Activated T-helper 2 cell treated with anti-CD3 and anti-CD28 coated beads, Interferon-gamma antibody, Interleukin-2, Interleukin-4, amounts not matched to agents 10 μg/mL and 5 μg/mL and 100 μg/mL, durations not matched to agents 14 hours and 24 hours and 36 hours (primary cell): ENCODE measurements around the gene MRPL17. TPM values are rescaled to one million over a fixed set of nuclear protein-coding genes. Genes with fewer than 3 reads are reported as not detected.

ENCODE experiments used
- DNase-seq: peaks from one replicate; pipeline ENCODE4 v3.0.0; 2021; ENCODE audit warnings: low spot score
- H3K27ac Mint-ChIP-seq: one replicate; pipeline ENCODE4 v1.8.0; 2021; ENCODE audit warnings: mixed read lengths
- H3K27me3 Mint-ChIP-seq: one replicate; pipeline ENCODE4 v1.8.0; 2021; ENCODE audit warnings: low read depth, mixed read lengths
- H3K36me3 Mint-ChIP-seq: one replicate; pipeline ENCODE4 v1.8.0; 2021; ENCODE audit warnings: low read depth, mixed read lengths
- H3K4me1 Mint-ChIP-seq: one replicate; pipeline ENCODE4 v1.8.0; 2021; ENCODE audit warnings: low read depth, mixed read lengths
- H3K4me3 Mint-ChIP-seq: one replicate; pipeline ENCODE4 v1.8.0; 2021; ENCODE audit warnings: low read depth, mild to moderate bottlenecking, moderate library complexity, mixed read lengths
- H3K9me3 Mint-ChIP-seq: one replicate; pipeline ENCODE4 v1.8.0; 2021; ENCODE audit warnings: mixed read lengths
- intact Hi-C: fragments of 100-400 bp; cut with micrococcal nuclease; formaldehyde crosslinking; loops from one replicate; pipeline ENCODE4 v1.15.1; 2023
- total RNA-seq: library from RNA; stranded (reverse); gene quantifications from 2 replicates; pipeline ENCODE4 v1.2.3, GENCODE V29; 2022

The MRPL17 gene
- total RNA-seq, 1 donor from 2014 or later, result 108 TPM

DNA sequence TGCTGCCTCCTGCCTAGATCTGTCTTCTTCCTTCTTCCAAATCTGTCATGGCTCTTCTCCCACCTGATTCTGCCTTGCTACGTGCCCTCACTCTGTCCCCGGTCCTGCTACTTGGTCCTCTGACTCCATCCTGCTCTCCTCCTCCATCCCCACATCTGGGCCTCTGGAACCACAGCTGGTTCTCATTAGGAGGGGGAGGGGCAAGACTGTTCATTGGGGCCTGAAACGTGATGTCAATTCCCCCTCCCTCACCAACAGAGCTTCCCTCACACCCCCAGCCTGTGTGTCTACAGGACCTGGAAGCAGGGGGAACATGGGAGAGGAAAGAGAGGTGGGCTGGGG is 36.6 kb downstream of the MRPL17 start:
- H3K27me3 Mint-ChIP-seq, result no peaks in the 10 kb centered on the region
- no peak for DNase-seq
- H3K36me3 Mint-ChIP-seq, result no peaks in the 10 kb centered on the region
- intact Hi-C loops, result no loop called here
- H3K4me1 Mint-ChIP-seq, result peaks cover 3% of the 10 kb centered on the region
- no peaks in the 10 kb centered on the region for H3K9me3 Mint-ChIP-seq
- no peak overlapping the region for H3K4me3 Mint-ChIP-seq
- no peak overlapping the region for H3K27ac Mint-ChIP-seq

DNA sequence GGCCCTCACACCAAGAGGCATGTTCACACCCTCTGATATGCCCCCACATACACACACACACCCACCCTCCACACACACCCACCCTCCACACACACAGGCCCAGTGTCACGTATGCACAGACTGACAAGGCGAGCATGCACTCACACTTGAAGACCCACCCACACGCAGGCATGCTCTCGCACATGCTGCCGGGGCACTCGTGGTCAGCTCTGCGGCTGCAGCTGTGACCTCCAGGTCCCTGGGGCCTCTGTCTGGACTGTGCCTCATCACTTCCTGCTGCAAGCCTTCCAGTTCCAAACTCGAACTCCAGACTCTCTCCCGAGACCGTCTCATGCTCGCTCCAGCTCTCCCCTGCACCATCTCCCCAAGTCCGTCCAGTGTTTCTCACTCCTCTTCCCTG is 37.1 kb downstream of the MRPL17 start:
- peaks cover 3% of the 10 kb centered on the region for H3K4me1 Mint-ChIP-seq
- no peaks in the 10 kb centered on the region for H3K9me3 Mint-ChIP-seq
- no peak for DNase-seq
- H3K27me3 Mint-ChIP-seq, result no peaks in the 10 kb centered on the region
- no peaks in the 10 kb centered on the region for H3K36me3 Mint-ChIP-seq
- no peak overlapping the region for H3K27ac Mint-ChIP-seq
- intact Hi-C loops, result no loop called here
- H3K4me3 Mint-ChIP-seq, result no peak overlapping the region

DNA sequence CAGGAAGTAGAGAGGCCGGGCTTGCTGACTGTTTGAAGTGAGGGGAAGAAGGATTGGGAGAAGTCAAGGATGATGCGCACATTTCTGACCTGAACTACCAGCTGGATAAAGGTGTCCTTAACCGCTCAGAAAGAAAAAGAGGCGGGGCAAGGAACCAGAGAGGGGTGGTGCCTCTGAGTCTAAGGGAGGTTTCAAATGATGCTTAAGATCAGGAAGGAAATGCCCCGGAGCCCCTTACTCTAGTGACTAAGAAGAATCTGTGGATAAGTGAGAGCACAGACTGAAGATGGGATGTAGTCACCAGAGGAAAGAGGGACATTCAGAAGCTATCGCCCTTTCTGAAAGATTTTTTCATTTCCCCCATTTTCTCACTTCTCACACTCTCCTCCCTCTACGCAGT is 40.2 kb downstream of the MRPL17 start:
- H3K27me3 Mint-ChIP-seq, result no peaks in the 10 kb centered on the region
- no peaks in the 10 kb centered on the region for H3K9me3 Mint-ChIP-seq
- no peak overlapping the region for H3K27ac Mint-ChIP-seq
- no peak for DNase-seq
- no peaks in the 10 kb centered on the region for H3K36me3 Mint-ChIP-seq
- intact Hi-C loops, result no loop called here
- H3K4me3 Mint-ChIP-seq, result no peak overlapping the region
- H3K4me1 Mint-ChIP-seq, result peaks cover 10% of the 10 kb centered on the region

DNA sequence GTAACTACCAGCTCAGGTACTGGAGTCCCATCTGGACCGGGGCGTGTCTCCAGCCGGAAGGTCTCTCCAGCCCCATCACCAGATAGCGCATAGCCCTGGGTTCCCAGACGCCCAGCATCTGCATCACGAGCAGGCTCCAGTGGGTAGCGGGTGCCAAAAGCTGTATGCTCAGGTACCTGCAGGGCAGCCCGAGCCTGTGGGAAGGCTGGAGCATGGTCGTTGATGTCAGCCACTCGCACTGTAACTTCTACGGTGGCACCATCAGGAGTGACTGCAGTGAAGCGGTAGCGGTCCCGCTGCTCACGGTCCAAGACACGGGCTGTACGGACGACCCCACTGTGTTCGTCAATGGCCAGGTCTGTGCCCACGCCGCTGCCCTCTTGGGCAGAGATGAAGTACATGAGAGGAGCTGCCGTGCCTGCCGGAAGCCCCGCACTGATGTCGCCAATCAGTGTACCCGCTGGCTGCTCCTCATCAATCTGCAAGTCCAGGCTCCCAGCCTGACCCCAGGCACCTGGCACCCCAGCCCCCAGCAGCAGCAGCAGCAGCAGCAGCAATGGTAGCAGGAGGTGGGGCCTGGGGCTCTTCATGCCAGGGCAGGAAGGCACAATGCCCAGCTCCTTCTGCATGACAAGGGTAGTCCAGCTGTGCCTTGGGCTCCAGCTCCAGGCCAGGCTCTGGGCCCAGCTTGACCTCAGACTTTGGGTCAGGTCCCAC is 42.0 kb downstream of the MRPL17 start:
- no peak for DNase-seq
- Mint-ChIP-seq H3K9me3 (no peaks in the 10 kb centered on the region), H3K4me1 (peaks cover 10% of the 10 kb centered on the region), H3K27ac (no peak overlapping the region), H3K4me3 (no peak overlapping the region), H3K36me3 (no peaks in the 10 kb centered on the region), H3K27me3 (no peaks in the 10 kb centered on the region)
- intact Hi-C loops, result no loop called here

DNA sequence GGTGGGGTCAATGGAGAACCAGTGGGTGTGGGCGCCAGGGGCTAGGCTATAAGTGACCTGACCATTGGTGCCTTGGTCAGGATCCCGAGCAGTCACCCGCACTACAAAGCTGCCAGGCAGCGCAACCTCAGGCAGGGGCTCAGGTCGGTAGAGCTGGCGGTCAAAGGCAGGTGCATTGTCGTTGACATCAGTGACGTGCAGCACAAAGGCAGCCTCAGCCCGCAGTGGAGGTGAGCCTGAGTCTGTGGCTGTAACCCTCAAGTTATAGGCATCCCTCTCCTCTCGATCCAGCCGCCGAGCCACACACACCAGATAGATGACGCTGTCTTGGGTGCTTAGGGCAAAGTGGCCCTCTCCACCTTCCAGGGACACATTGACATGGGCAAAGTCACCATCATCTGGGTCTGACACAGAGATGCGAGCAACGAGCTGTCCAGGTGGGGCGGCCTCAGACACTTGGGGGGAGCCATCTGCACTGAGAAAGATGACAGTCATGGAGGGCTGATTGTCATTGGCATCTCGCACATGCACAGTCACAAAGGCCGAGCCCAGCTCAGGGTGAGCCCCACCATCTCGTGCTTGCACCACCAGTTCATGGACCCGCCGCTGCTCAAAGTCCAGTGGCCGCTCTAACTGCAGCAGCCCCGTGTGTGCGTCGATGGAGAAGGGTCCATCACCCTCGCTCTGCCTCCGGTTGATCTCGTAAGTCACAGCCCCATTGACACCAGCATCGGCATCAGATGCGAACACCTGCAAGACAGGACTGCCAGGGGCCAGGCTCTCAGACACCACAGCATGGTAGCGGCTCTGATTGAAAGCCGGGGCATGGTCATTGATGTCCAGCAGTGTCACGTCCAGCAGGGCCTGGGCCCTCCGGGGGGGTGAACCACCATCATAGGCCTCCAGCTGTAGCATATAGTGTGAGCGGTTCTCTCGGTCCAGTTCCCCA is 42.8 kb downstream of the MRPL17 start:
- no peaks in the 10 kb centered on the region for H3K9me3 Mint-ChIP-seq
- no peak overlapping the region for H3K27ac Mint-ChIP-seq
- H3K4me3 Mint-ChIP-seq, result no peak overlapping the region
- no peaks in the 10 kb centered on the region for H3K27me3 Mint-ChIP-seq
- DNase-seq, result no peak
- no peaks in the 10 kb centered on the region for H3K36me3 Mint-ChIP-seq
- H3K4me1 Mint-ChIP-seq, result peaks cover 7% of the 10 kb centered on the region
- intact Hi-C loops, result no loop called here

DNA sequence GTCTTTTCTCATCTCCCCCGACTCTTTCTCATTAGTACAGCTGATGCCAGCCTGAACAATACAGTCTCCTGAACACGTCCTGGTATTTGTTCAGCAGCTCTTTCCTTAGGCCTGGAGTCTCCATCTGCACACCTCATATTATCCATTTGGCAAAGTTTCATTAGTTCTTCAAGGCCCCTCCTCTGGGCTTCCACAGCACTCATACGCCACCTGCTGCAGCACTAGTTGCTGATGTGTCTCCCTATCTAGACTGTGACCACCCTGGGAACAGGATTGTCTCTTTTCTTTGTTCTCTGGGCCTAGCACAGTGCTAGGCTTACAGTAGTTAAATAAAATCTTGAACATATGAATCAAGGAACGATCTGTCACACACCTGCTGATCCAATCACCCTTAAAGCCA is 44.7 kb downstream of the MRPL17 start:
- no peaks in the 10 kb centered on the region for H3K9me3 Mint-ChIP-seq
- no peak for DNase-seq
- peaks cover 7% of the 10 kb centered on the region for H3K4me1 Mint-ChIP-seq

DNA sequence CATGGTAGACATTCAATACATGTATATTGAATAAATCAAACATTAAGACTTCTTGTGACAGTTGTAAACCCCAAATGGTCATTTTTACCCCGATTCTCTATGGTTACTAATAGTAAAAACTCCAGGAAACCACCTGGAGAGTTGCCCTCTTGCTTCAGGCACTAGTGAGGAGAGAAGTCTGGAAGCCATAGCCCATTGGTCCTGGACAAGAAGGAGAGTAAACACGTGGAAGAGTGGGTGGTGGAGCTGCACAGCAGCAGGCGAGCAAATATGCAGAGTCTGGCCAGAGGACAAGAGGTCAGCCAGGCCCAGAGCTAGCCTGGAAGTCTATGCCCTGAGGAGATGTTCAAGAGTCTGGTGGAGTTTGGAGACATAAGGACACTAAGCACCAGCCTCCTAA is 45.3 kb downstream of the MRPL17 start:
- no peak overlapping the region for H3K27ac Mint-ChIP-seq
- H3K9me3 Mint-ChIP-seq, result no peaks in the 10 kb centered on the region
- no peak for DNase-seq
- intact Hi-C loops, result no loop called here
- no peaks in the 10 kb centered on the region for H3K27me3 Mint-ChIP-seq
- no peak overlapping the region for H3K4me3 Mint-ChIP-seq
- H3K4me1 Mint-ChIP-seq, result peaks cover 7% of the 10 kb centered on the region
- no peaks in the 10 kb centered on the region for H3K36me3 Mint-ChIP-seq

More for the DNA sequence above, 44.7 kb downstream of the MRPL17 start:
- Mint-ChIP-seq H3K4me3 (no peak overlapping the region), H3K36me3 (no peaks in the 10 kb centered on the region), H3K27me3 (no peaks in the 10 kb centered on the region), H3K27ac (no peak overlapping the region)
- intact Hi-C loops, result no loop called here

DNA sequence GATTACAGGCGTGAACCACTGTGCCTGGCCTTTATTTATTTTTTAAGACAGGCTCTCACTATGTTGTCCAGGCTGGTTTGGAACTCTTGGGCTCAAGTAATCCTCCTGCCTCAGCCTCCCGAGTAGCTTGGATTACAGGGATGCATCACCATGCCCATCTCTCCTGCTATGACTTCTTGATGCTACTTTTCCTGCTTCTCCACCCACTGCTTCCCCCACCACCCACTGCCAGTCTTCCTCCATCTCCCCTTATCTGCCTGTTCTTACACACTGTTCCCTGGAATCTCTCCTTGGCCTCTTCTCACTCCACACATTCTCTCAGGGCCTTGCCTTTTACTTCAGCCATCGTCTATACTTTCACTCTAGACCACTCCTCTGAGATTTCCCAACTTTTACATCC is 46.7 kb downstream of the MRPL17 start:
- no peak overlapping the region for H3K27ac Mint-ChIP-seq
- no peak for DNase-seq
- intact Hi-C loops, result no loop called here
- H3K27me3 Mint-ChIP-seq, result no peaks in the 10 kb centered on the region
- H3K9me3 Mint-ChIP-seq, result no peaks in the 10 kb centered on the region
- no peak overlapping the region for H3K4me3 Mint-ChIP-seq
- no peaks in the 10 kb centered on the region for H3K36me3 Mint-ChIP-seq
- peaks cover 7% of the 10 kb centered on the region for H3K4me1 Mint-ChIP-seq

DNA sequence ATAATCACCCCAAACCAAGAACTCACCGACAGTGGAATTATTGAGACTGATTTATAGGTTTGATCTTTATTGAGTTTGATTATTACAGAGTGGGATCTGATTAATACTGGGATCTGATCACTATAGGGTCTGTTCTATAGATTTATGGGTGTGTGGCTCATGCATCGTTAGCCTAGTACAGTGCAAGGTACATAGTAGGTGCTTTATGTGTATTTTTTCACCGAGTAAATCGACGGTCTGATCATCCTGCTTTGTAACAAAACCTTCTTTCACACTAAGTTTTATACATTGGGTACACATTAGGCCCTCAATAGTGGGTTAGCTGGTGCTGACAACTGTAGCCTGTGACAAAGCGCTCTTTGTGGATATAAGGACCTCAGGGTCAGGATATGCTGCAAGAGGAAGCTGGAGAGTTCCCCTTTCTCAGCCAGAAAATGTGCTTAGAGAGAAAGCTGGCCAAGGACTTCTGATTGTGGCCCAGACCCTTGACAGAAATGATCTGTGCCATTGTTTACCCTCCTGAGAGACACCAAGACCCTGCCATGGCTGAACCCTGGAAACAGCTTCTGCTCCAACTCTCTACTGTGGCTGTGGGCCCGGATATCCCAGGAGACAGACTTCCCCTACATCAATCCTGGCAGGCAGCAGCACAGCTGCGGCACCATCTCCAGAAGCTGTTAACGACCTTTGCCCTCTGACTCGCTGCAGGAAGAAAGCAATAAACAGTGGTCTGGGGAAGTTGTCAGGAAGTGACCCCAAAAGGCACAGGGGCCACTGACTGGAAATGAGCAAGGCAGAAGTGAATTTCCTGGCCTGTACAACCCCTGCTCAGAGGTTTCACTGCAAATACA is 47.8 kb downstream of the MRPL17 start:
- no peak overlapping the region for H3K27ac Mint-ChIP-seq
- peaks cover 7% of the 10 kb centered on the region for H3K4me1 Mint-ChIP-seq
- no peaks in the 10 kb centered on the region for H3K9me3 Mint-ChIP-seq
- H3K27me3 Mint-ChIP-seq, result no peaks in the 10 kb centered on the region
- intact Hi-C loops, result no loop called here
- no peak overlapping the region for H3K4me3 Mint-ChIP-seq
- no peaks in the 10 kb centered on the region for H3K36me3 Mint-ChIP-seq
- no peak for DNase-seq

DNA sequence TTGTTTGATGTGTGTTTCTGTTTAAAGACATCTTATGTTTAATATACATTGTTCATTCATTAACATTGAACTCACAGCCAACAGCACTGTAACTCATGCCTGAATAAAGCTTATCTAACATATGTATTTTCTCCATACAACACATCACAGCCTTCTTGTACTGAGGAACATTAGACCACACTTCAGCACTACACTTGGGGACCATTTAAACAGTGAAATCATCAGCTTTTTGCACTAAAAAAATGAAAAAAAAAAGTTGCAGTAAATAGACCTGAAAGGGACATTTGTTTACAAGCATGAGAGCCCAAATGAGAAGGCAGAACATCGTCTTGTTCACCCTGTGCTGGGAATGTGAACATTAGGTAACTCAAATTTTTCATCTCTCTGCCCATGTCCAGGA is 48.6 kb downstream of the MRPL17 start:
- intact Hi-C loops, result no loop called here
- no peaks in the 10 kb centered on the region for H3K9me3 Mint-ChIP-seq
- no peak overlapping the region for H3K4me3 Mint-ChIP-seq
- no peaks in the 10 kb centered on the region for H3K27me3 Mint-ChIP-seq
- no peak for DNase-seq
- no peak overlapping the region for H3K27ac Mint-ChIP-seq
- H3K4me1 Mint-ChIP-seq, result peaks cover 5% of the 10 kb centered on the region
- H3K36me3 Mint-ChIP-seq, result no peaks in the 10 kb centered on the region

DNA sequence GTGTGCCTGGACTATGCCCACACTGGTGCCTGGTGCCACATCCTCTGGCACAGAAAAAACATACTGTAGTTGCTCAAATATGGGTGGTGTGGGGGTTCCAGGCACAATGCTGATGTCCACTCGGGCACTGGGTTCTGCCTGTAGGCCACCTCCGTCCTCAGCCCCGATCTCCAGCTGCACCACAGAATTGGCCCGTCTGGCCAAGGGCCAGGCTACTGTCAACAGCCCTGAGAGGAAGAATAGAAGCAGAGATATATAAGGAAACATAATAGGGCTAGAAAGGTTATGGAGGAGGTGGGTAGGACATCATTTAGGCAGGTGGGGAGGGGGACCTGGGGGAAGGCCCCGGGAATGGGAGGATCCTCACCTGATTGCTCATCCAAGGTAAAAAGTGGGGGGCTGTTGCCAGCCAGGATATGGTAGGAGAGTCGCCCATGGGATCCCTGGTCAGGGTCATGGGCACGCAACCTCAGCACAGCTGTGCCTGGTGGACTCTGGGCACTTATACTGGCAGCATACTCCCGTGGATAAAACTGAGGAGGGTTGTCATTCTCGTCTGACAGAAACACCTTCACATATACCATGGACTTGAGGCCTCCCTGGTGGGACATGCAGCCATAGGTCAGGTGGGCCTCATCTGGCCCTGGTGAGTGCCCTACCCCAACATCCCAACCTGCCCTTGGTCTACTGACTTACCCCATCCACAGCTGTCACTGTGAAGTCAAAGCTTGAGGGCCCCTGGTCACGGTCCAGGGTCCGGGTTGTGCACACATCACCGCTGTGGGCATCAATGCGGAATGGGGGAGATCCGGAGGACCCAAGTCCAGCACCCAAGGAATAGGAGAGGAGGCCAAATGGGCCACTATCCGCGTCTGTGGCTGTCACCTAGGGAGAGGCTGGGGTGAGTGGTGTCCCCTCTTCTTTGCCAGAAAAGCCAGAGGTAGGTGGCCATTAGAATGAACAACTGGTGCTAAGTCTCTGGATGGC is 49.4 kb downstream of the MRPL17 start:
- Mint-ChIP-seq H3K4me3 (no peak overlapping the region), H3K36me3 (no peaks in the 10 kb centered on the region), H3K27me3 (no peaks in the 10 kb centered on the region), H3K27ac (no peak overlapping the region), H3K4me1 (no peaks in the 10 kb centered on the region), H3K9me3 (no peaks in the 10 kb centered on the region)
- DNase-seq, result no peak
- intact Hi-C loops, result no loop called here
